IPS-18a (cell line): ENCODE measurements around the gene LZTFL1.

Source experiments
- H3K27ac ChIP-seq: one replicate; pipeline ENCODE4 v1.5.1; 2013; ENCODE audit warnings: low read length
- H3K27me3 ChIP-seq: one replicate; pipeline ENCODE4 v1.6.1; 2013; ENCODE audit warnings: mild to moderate bottlenecking, low read length; ENCODE audit not compliant: control insufficient read depth, insufficient read depth
- H3K36me3 ChIP-seq: one replicate; pipeline ENCODE4 v1.6.1; 2013; ENCODE audit warnings: low read depth, low read length; ENCODE audit not compliant: control insufficient read depth
- H3K4me1 ChIP-seq: one replicate; pipeline ENCODE4 v1.6.1; 2013; ENCODE audit warnings: low read depth, low read length; ENCODE audit not compliant: control insufficient read depth
- H3K4me3 ChIP-seq: one replicate; pipeline ENCODE4 v1.5.1; 2013; ENCODE audit warnings: low read length
- H3K9ac ChIP-seq: one replicate; pipeline ENCODE4 v1.6.1; 2013; ENCODE audit warnings: mild to moderate bottlenecking, low read length, moderate library complexity
- H3K9me3 ChIP-seq: one replicate; pipeline ENCODE4 v1.6.1; 2013; ENCODE audit warnings: low read depth, low read length; ENCODE audit not compliant: control insufficient read depth

Gene LZTFL1

DNA sequence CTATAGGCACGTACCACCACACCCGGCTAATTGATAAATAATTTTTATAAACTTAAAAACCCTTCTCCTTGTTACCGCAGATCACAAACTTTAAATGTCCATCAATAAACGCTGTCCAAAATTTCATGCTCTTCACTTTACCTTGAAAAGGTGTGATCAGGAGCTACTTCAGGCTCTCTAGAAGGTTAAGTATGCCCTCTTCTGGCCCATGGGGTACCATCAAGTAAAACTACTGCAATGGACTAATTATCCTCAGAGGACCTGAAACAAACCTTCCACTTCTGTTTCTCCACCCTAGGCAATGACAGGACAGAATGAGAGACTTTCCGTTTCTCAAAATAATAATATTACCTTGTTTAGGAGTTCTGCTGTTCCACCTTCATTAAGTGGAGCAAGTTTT, 9.2 kb downstream of the LZTFL1 start:
- no peaks in the 10 kb centered on the region for H3K4me1 ChIP-seq
- no peak overlapping the region for H3K27ac ChIP-seq
- H3K9me3 ChIP-seq = no peaks in the 10 kb centered on the region
- H3K4me3 ChIP-seq = no peak overlapping the region
- peaks cover 6% of the 10 kb centered on the region for H3K36me3 ChIP-seq
- H3K27me3 ChIP-seq = no peaks in the 10 kb centered on the region
- no peak overlapping the region for H3K9ac ChIP-seq

DNA sequence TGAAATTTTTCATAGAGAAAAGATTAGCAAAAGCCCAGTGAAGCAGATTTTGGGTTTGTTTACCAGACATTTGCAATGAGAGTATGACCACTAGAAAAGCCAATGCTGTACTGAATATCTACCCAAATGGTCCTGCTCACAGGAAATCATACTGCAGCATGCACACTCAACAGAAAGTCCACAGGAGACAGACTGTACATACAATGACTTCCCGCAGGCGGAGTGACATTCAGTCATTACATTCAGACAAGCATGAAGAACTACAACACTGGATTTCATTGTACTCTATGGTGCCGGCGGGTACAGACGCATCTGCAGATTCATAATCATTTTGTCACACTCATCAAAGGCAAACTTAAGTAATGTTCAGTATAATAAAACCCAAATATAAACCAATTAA, 11.8 kb downstream of the LZTFL1 start:
- Histone ChIP-seq H3K4me3 (no peak overlapping the region), H3K36me3 (peaks cover 11% of the 10 kb centered on the region), H3K27ac (no peak overlapping the region), H3K4me1 (no peaks in the 10 kb centered on the region), H3K27me3 (no peaks in the 10 kb centered on the region), H3K9ac (no peak overlapping the region), H3K9me3 (no peaks in the 10 kb centered on the region)

DNA sequence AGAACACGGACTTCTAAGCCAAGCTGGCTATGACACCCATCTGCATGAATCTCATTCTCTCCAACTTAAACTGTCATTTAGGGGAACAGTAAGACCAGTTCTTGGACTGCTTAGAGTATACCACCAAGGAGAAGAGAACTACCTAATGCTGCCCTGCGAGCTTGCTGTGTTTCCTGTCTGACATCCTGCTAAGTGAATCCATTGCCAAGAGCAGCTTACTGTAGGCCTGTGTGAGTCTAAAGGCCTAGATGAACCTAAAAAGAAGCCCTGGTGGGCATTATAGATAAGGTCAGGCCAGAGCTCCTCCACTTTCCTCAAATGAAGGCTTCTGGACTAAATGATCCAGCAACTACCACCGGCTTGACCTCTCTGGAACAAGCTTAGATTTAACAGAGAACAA, 15.0 kb downstream of the LZTFL1 start:
- H3K4me3 ChIP-seq = no peak overlapping the region
- H3K9ac ChIP-seq = no peak overlapping the region
- no peaks in the 10 kb centered on the region for H3K9me3 ChIP-seq
- no peaks in the 10 kb centered on the region for H3K27me3 ChIP-seq
- H3K36me3 ChIP-seq = peaks cover 11% of the 10 kb centered on the region
- no peak overlapping the region for H3K27ac ChIP-seq
- H3K4me1 ChIP-seq = no peaks in the 10 kb centered on the region

DNA sequence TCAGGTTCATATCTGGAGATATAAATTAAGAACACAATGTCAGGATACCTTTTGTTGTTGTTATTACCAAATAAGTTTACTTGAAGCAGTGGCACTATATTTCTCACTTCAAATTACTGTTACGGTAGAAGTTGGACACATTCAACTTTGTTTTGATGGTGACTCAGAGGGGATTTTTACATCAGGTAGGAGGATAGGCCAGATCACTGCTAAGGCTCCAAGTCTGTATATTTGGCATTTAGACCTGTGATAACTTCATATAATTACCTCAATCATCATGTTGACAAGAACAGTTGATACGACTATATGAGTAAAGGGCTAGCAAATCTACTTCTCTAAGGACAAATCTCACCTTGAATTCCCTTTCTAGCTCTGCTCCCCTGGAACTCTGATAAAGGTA, 15.6 kb downstream of the LZTFL1 start:
- Histone ChIP-seq H3K4me1 (no peaks in the 10 kb centered on the region), H3K4me3 (no peak overlapping the region), H3K36me3 (peaks cover 11% of the 10 kb centered on the region), H3K27me3 (no peaks in the 10 kb centered on the region), H3K9ac (no peak overlapping the region), H3K27ac (no peak overlapping the region), H3K9me3 (no peaks in the 10 kb centered on the region)

DNA sequence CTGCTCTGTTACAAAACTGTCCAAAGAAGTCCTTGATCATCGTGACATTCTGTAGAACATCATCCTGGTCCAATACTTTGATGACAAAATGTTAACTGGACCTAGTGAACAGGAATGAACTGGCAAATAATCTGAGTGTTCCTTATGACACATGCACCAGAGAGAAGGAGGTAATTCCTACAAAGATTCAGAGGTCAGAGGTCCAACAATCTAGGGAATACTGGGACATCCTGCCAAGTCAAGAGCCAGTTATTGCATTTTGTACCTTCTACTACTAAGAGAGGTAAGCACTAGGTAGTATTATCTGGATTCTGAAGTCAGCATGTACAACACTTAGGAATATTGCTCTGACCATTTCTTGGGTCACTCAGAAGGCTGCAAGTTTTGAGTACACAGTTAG, 20.8 kb downstream of the LZTFL1 start:
- Histone ChIP-seq H3K9ac (no peak overlapping the region), H3K36me3 (peaks cover 4% of the 10 kb centered on the region)

DNA sequence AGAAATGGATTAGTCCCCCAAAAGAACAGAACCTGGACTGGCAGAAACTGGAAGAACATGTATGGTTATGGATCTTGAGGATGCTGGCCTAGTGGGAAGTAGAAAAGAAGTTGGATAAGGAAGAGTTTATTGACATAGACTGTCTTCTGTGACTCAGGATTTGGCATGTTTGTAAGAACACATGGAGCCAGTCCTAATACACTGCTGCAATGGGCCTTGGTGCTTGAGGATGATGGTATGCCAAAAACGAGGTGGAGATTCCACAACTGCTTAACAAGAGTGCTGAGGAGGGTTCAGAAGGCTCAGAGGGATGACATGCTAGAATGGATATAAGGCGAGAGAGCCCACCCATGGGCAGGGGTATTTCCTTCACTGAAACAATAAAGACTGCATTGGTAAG, 22.4 kb downstream of the LZTFL1 start:
- Histone ChIP-seq H3K27ac (no peak overlapping the region), H3K9ac (no peak overlapping the region), H3K9me3 (no peaks in the 10 kb centered on the region), H3K36me3 (no peaks in the 10 kb centered on the region), H3K4me1 (no peaks in the 10 kb centered on the region), H3K4me3 (no peak overlapping the region), H3K27me3 (no peaks in the 10 kb centered on the region)

More for the DNA sequence above, 20.8 kb downstream of the LZTFL1 start:
- Histone ChIP-seq H3K9me3 (no peaks in the 10 kb centered on the region), H3K4me1 (no peaks in the 10 kb centered on the region), H3K27me3 (no peaks in the 10 kb centered on the region), H3K4me3 (no peak overlapping the region), H3K27ac (no peak overlapping the region)

DNA sequence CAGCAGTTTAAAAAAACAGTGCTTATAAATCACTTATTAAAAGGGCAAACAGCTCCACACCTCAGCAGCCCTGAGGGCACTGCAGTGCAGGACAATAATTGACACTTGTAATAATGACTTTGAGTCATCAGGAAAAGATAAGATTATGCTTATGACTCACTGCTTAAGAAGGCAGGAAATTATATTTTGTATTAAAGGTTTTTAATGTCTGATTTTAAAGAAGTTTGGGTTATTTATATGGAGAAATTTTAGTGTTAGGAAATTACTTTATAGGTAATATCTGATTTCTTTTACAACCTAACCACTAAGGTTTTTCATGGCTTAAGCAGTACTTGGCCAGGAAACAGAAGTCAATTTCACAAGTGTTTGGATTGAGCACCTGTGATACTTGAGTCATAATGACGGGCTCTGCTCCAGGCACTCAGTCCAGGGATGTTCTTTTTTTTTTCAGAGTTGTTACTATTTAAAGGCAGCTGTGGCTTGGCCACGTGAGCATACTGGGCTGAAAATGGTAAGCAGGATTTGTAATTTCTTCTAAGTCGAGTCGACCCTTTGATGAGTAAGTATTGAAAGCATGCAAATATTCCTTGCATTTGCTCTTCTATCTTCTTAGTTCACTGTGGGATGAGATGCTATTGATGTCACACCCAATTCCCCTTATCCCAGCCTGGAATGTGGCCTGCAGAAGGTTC, 23.9 kb downstream of the LZTFL1 start:
- Histone ChIP-seq H3K36me3 (no peaks in the 10 kb centered on the region), H3K4me3 (no peak overlapping the region)

DNA sequence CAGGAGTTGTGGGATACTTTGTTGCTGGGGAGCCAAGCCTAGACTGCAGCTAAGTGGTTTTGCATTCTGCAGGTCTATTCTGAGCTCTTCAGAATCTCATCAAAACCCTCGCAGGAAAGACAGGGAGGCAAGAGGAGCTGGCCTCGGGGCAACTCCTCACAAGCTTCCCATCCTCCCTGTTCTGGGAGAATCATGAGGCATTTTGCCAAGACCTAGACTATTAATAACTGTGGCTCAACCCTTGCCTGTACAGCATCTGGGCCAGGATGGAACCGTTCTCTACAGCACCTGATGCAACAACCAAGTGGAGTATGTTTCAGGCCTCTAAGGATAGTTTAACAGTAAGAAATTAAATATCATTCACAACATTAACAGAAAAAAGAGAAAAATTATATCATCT, 25.4 kb downstream of the LZTFL1 start:
- Histone ChIP-seq H3K27me3 (no peaks in the 10 kb centered on the region), H3K4me1 (no peaks in the 10 kb centered on the region), H3K27ac (no peak overlapping the region), H3K36me3 (no peaks in the 10 kb centered on the region), H3K9ac (no peak overlapping the region), H3K4me3 (no peak overlapping the region), H3K9me3 (no peaks in the 10 kb centered on the region)

More for the DNA sequence above, 23.9 kb downstream of the LZTFL1 start:
- Histone ChIP-seq H3K9me3 (no peaks in the 10 kb centered on the region), H3K27me3 (no peaks in the 10 kb centered on the region), H3K4me1 (no peaks in the 10 kb centered on the region), H3K27ac (no peak overlapping the region), H3K9ac (no peak overlapping the region)

DNA sequence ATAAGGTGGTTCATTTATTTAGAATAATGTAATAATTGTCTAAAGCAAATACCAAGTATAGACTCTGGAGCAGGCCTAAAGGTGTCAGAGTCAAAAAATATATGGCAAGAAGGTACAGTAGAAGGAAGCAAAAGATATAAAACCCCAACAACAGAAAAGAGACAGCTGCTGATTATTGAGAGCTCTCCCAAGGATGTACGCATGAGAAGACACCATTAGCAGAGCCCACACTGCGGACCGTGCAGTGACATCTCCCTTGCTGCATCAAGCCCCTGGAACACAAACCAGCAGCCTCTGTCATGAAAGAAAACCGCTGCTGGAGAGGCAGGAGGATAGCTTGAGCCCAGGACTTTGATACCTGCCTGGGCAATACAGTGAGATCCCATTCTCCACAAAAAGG, 27.6 kb downstream of the LZTFL1 start:
- H3K27me3 ChIP-seq = no peaks in the 10 kb centered on the region
- H3K4me1 ChIP-seq = no peaks in the 10 kb centered on the region
- H3K9ac ChIP-seq = no peak overlapping the region
- H3K4me3 ChIP-seq = no peak overlapping the region
- no peaks in the 10 kb centered on the region for H3K36me3 ChIP-seq
- no peaks in the 10 kb centered on the region for H3K9me3 ChIP-seq
- H3K27ac ChIP-seq = no peak overlapping the region

DNA sequence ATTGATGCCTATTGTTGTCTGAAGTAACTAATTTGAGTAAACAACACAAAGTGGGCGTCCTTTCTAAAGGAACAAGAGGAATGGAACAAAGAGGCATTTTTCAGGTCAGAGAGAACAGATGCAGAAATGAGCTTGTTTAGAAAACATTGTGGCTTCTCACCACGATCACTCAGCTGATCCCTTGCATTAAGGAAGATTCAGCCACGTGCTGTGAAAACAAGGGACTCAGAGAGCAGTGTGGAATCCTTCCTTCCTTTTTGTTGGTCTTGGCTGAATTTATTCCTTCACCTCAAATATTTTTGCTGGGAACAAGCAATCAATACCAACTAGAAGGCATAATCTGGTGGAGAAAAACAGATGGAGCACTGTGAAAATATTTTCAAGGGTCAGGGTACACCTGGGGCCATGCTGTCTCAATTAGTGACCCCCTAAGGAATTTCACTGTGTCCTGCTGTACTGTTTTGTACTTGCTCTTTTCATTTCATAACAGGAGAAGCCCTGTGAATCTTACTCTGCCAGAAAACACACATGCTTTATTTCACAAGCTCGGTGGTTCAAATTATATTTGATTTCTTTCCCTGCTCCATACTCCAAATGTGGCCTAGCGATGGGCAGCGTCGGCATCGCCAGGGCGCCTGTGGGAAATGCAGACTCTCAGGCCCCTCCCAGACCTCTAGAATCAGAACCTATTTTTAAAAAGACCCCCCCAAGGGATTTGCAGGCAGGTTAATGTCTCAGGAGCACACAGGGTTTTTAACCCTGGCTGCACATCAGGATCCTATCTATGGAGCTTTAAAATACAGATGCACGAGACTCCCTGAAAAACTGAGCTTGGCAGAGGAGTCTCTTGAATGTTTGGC, 34.0 kb downstream of the LZTFL1 start:
- no peak overlapping the region for H3K27ac ChIP-seq
- H3K4me3 ChIP-seq = no peak overlapping the region
- no peaks in the 10 kb centered on the region for H3K36me3 ChIP-seq
- no peaks in the 10 kb centered on the region for H3K4me1 ChIP-seq
- no peaks in the 10 kb centered on the region for H3K27me3 ChIP-seq
- H3K9ac ChIP-seq = no peak overlapping the region
- no peaks in the 10 kb centered on the region for H3K9me3 ChIP-seq

DNA sequence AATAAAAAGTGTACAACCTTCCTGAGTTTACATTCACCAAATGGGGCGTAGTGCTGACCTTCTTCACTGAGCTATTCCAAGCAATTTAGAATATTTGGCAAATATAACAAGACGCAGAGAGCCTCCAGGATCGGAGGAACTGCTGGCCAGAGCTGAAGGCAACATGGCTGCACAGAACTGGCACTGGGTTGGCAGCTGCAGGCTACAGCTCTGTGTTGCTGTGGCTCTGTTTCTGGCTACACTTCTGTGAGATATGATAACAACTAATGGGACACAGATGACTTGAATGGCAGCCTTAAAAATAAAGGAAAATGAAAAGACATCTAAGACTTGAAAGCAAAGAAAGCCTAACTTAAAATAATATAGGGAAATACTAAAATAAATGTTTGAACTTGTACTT, 34.8 kb downstream of the LZTFL1 start:
- no peaks in the 10 kb centered on the region for H3K36me3 ChIP-seq
- no peak overlapping the region for H3K4me3 ChIP-seq
- no peaks in the 10 kb centered on the region for H3K27me3 ChIP-seq
- no peak overlapping the region for H3K9ac ChIP-seq
- H3K4me1 ChIP-seq = no peaks in the 10 kb centered on the region
- H3K9me3 ChIP-seq = no peaks in the 10 kb centered on the region
- no peak overlapping the region for H3K27ac ChIP-seq

DNA sequence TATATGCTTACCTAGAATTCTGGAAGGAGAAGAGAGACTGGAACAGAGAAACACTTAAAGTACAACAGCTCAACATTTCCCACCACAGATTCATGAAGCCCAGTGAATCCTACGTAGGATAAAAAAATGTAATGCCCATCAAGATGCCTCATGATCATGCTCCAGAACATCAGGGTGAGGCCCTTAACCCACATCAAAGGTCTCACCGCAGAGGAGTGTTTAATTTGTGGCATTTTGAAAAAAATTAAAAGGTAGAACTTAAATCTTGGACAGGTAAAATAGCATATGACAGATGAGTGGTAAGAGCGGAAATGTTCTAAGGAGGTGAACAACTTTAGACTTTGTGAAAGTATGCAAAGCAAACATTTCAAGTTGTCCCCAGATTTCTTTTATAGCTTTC, 35.8 kb downstream of the LZTFL1 start:
- no peaks in the 10 kb centered on the region for H3K9me3 ChIP-seq
- H3K36me3 ChIP-seq = no peaks in the 10 kb centered on the region
- H3K9ac ChIP-seq = no peak overlapping the region
- no peak overlapping the region for H3K4me3 ChIP-seq
- no peak overlapping the region for H3K27ac ChIP-seq
- H3K27me3 ChIP-seq = no peaks in the 10 kb centered on the region
- no peaks in the 10 kb centered on the region for H3K4me1 ChIP-seq
